HepG2 (cell line): ENCODE results near the gene TLCD3B. TPM values are rescaled to one million over a fixed set of nuclear protein-coding genes. Genes with fewer than 3 reads are reported as not detected.

Source experiments
- HOXA9 ChIP-seq: sonication (generic); formaldehyde crosslinking; IDR thresholded peaks from 2 replicates; pipeline ENCODE4 v1.8.1; 2022; ENCODE audit warnings: missing genetic modification reagents, mild to moderate bottlenecking, moderate library complexity, borderline replicate concordance
- KMT2A ChIP-seq: sonication (generic); formaldehyde crosslinking; IDR thresholded peaks from 2 replicates; pipeline ENCODE4 v1.4.0; 2020; ENCODE audit warnings: missing genetic modification reagents
- MXI1 ChIP-seq: IDR thresholded peaks from 3 replicates; pipeline ENCODE4 v1.6.1; 2012; ENCODE audit warnings: low read depth, low read length, inconsistent platforms, borderline replicate concordance
- NPAS2 ChIP-seq: sonication (generic); formaldehyde crosslinking; IDR thresholded peaks from 2 replicates; pipeline ENCODE4 v1.8.0; 2022; ENCODE audit warnings: mild to moderate bottlenecking, missing genetic modification reagents, borderline replicate concordance
- SMARCE1 ChIP-seq: fragments of 450-650 bp; IDR thresholded peaks from 2 replicates; pipeline ENCODE4 v1.6.1; 2017; ENCODE audit warnings: borderline replicate concordance
- ZNF143 ChIP-seq: sonication (generic); formaldehyde crosslinking; IDR thresholded peaks from 2 replicates; pipeline ENCODE4 v1.4.0; 2020; ENCODE audit warnings: missing genetic modification reagents
- ZNF160 ChIP-seq: sonication (generic); formaldehyde crosslinking; IDR thresholded peaks from 2 replicates; pipeline ENCODE4 v1.8.0; 2022; ENCODE audit warnings: mild to moderate bottlenecking, inconsistent platforms, missing genetic modification reagents
- ZNF569 ChIP-seq: sonication (generic); formaldehyde crosslinking; IDR thresholded peaks from 2 replicates; pipeline ENCODE4 v1.5.0; 2020; ENCODE audit warnings: mild to moderate bottlenecking, missing genetic modification reagents, moderate library complexity, borderline replicate concordance
- ZNF781 ChIP-seq: sonication (generic); formaldehyde crosslinking; IDR thresholded peaks from 2 replicates; pipeline ENCODE4 v1.5.1; 2020; ENCODE audit warnings: borderline replicate concordance, mild to moderate bottlenecking, missing genetic modification reagents; ENCODE audit errors: not compliant biosample characterization
- ZNF782 ChIP-seq: sonication (generic); formaldehyde crosslinking; IDR thresholded peaks from 2 replicates; pipeline ENCODE4 v1.4.0; 2020; ENCODE audit warnings: missing genetic modification reagents, mild to moderate bottlenecking, borderline replicate concordance
- ZSCAN9 ChIP-seq: IDR thresholded peaks from 2 replicates; pipeline ENCODE4 v1.6.1; 2016; ENCODE audit warnings: borderline replicate concordance
- polyA plus RNA-seq, 8 experiments: library from polyadenylated mRNA; depleted of rRNA in 3 of 8; stranded (reverse) in 7 of 8; unstranded in 1 of 8; fragments of >200 nt; fragmentation: Illumina TruSeq in 4 of 8; extraction: Trizol in 4 of 8; gene quantifications; 2 replicates each; pipeline versions ENCODE4 v1.2.1 to v1.2.3, GENCODE V29; 2011 to 2016; ENCODE audit warnings: low read depth in 4 of 8, missing spikeins in 1 of 8, mixed read lengths in 1 of 8; ENCODE audit not compliant: insufficient read depth in 1 of 8
- total RNA-seq, 5 experiments: library from RNA; depleted of rRNA; stranded (reverse); fragments of >200 nt; fragmentation: Illumina TruSeq; extraction: Trizol; gene quantifications; 2 replicates each; pipeline ENCODE4 v1.2.3, GENCODE V29; 2016; ENCODE audit warnings: low read depth in 1 of 5
- TF ChIP-seq, protein P1 (sequence below): sonication (generic); formaldehyde crosslinking; IDR thresholded peaks from one replicate; pipeline ENCODE4 v1.5.1; 2020; ENCODE audit warnings: mild to moderate bottlenecking, missing genetic modification reagents; ENCODE audit errors: not compliant biosample characterization
- TF ChIP-seq, protein P2 (sequence below): sonication (generic); formaldehyde crosslinking; IDR thresholded peaks from 2 replicates; pipeline ENCODE4 v1.4.0; 2020; ENCODE audit warnings: missing genetic modification reagents, borderline replicate concordance
- TF ChIP-seq, protein P3 (sequence below): sonication (generic); formaldehyde crosslinking; IDR thresholded peaks from 2 replicates; pipeline ENCODE4 v1.8.1; 2023; ENCODE audit warnings: mild to moderate bottlenecking, missing genetic modification reagents, borderline replicate concordance
- TF ChIP-seq, protein P4 (sequence below): sonication (generic); formaldehyde crosslinking; IDR thresholded peaks from 2 replicates; pipeline ENCODE4 v1.5.0; 2020; ENCODE audit warnings: missing genetic modification reagents, mild to moderate bottlenecking, borderline replicate concordance

Gene TLCD3B
- total and polyA plus RNA-seq, 2 of the 13 experiments (the other 11 are each of a cell fraction or from before 2014, with no cell fraction given): not detected

DNA sequence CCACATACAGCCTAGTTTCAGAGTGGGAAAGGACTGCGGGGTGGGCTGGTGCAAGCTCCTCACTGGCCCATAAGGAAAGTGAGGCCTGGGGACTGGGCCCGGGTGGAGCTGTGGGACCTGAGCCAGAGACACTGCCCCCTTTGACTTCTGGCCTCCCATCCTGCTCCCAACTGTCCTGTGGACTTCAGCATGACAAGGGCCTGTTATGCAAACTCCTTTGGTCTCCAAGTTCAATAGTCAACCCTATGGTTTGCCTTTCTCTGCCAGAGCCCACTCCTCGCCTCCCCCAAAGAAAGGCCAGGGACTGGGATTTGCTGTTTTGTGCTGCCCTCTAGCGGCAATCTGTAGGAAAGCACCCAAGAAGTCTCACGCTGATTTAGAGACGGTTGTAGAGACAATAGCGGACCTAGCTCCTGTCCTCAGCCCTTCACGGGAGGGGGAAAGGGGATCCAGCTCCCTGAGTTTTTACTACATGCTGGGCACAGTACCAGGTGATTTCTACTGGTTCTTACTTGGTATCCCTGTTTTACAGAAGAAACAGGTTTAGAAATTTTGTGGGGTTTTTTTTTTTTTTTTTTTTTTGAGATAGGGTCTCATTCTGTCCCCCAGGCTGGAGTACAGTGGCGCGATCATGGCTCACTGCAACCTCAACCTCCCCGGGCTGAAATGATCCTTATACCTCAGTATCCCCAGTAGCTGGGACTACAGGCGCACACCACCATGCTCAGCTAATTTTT, 1.2 kb upstream of the TLCD3B start (continued):
- TF ChIP-seq, protein P1, sequence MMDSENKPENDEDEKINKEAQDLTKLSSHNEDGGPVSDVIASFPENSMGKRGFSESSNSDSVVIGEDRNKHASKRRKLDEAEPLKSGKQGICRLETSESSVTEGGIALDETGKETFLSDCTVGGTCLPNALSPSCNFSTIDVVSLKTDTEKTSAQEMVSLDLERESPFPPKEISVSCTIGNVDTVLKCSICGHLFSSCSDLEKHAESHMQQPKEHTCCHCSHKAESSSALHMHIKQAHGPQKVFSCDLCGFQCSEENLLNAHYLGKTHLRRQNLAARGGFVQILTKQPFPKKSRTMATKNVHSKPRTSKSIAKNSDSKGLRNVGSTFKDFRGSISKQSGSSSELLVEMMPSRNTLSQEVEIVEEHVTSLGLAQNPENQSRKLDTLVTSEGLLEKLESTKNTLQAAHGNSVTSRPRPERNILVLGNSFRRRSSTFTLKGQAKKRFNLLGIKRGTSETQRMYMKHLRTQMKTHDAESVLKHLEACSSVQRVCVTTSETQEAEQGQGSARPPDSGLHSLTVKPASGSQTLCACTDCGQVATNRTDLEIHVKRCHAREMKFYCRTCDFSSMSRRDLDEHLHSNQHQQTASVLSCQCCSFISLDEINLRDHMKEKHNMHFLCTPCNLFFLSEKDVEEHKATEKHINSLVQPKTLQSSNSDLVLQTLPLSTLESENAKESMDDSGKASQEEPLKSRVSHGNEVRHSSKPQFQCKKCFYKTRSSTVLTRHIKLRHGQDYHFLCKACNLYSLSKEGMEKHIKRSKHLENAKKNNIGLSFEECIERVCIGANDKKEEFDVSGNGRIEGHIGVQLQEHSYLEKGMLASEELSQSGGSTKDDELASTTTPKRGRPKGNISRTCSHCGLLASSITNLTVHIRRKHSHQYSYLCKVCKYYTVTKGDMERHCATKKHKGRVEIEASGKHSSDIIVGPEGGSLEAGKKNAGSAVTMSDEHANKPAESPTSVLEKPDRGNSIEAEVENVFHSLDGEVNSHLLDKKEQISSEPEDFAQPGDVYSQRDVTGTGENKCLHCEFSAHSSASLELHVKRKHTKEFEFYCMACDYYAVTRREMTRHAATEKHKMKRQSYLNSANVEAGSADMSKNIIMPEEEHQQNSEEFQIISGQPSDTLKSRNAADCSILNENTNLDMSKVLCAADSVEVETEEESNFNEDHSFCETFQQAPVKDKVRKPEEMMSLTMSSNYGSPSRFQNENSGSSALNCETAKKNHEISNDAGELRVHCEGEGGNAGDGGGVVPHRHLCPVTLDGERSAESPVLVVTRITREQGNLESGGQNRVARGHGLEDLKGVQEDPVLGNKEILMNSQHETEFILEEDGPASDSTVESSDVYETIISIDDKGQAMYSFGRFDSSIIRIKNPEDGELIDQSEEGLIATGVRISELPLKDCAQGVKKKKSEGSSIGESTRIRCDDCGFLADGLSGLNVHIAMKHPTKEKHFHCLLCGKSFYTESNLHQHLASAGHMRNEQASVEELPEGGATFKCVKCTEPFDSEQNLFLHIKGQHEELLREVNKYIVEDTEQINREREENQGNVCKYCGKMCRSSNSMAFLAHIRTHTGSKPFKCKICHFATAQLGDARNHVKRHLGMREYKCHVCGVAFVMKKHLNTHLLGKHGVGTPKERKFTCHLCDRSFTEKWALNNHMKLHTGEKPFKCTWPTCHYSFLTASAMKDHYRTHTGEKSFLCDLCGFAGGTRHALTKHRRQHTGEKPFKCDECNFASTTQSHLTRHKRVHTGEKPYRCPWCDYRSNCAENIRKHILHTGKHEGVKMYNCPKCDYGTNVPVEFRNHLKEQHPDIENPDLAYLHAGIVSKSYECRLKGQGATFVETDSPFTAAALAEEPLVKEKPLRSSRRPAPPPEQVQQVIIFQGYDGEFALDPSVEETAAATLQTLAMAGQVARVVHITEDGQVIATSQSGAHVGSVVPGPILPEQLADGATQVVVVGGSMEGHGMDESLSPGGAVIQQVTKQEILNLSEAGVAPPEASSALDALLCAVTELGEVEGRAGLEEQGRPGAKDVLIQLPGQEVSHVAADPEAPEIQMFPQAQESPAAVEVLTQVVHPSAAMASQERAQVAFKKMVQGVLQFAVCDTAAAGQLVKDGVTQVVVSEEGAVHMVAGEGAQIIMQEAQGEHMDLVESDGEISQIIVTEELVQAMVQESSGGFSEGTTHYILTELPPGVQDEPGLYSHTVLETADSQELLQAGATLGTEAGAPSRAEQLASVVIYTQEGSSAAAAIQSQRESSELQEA (CRISPR knock-in tag): no peak
- TF ChIP-seq ZSCAN9 (no peak), NPAS2 (CRISPR knock-in tag) (no peak), ZNF160 (CRISPR knock-in tag) (no peak), ZNF782 (CRISPR knock-in tag) (no peak), MXI1 (no peak), KMT2A (CRISPR knock-in tag) (no peak), HOXA9 (CRISPR knock-in tag) (no peak), ZNF143 (CRISPR knock-in tag) (no peak), SMARCE1 (no peak), ZNF781 (CRISPR knock-in tag) (peak; percentile 72), ZNF569 (CRISPR knock-in tag) (no peak)
- TF ChIP-seq, protein P2, sequence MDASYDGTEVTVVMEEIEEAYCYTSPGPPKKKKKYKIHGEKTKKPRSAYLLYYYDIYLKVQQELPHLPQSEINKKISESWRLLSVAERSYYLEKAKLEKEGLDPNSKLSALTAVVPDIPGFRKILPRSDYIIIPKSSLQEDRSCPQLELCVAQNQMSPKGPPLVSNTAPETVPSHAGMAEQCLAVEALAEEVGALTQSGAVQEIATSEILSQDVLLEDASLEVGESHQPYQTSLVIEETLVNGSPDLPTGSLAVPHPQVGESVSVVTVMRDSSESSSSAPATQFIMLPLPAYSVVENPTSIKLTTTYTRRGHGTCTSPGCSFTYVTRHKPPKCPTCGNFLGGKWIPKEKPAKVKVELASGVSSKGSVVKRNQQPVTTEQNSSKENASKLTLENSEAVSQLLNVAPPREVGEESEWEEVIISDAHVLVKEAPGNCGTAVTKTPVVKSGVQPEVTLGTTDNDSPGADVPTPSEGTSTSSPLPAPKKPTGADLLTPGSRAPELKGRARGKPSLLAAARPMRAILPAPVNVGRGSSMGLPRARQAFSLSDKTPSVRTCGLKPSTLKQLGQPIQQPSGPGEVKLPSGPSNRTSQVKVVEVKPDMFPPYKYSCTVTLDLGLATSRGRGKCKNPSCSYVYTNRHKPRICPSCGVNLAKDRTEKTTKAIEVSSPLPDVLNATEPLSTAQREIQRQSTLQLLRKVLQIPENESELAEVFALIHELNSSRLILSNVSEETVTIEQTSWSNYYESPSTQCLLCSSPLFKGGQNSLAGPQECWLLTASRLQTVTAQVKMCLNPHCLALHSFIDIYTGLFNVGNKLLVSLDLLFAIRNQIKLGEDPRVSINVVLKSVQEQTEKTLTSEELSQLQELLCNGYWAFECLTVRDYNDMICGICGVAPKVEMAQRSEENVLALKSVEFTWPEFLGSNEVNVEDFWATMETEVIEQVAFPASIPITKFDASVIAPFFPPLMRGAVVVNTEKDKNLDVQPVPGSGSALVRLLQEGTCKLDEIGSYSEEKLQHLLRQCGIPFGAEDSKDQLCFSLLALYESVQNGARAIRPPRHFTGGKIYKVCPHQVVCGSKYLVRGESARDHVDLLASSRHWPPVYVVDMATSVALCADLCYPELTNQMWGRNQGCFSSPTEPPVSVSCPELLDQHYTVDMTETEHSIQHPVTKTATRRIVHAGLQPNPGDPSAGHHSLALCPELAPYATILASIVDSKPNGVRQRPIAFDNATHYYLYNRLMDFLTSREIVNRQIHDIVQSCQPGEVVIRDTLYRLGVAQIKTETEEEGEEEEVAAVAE: peak; percentile 59; the same call in 1 of the 2 replicates
- TF ChIP-seq, protein P3, sequence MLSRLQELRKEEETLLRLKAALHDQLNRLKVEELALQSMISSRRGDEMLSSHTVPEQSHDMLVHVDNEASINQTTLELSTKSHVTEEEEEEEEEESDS: no peak
- TF ChIP-seq, protein P4, sequence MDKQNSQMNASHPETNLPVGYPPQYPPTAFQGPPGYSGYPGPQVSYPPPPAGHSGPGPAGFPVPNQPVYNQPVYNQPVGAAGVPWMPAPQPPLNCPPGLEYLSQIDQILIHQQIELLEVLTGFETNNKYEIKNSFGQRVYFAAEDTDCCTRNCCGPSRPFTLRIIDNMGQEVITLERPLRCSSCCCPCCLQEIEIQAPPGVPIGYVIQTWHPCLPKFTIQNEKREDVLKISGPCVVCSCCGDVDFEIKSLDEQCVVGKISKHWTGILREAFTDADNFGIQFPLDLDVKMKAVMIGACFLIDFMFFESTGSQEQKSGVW (CRISPR knock-in tag): no peak
